Daoy (cell line): Measurements from ENCODE around the gene MRNIP. TPM values are rescaled to one million over a fixed set of nuclear protein-coding genes. Genes with fewer than 3 reads are reported as not detected.

ENCODE experiments used
- DNase-seq: peaks from one replicate; pipeline ENCODE4 v3.0.0-alpha.2; 2015; ENCODE audit warnings: low read depth
- total RNA-seq: library from RNA; depleted of rRNA; stranded (reverse); fragments of >200 nt; shearing (Covaris generic); gene quantifications from 2 replicates; pipeline ENCODE4 v1.2.3, GENCODE V29; 2014; rRNA removed

The MRNIP gene
- total RNA-seq = 9.2 and 11.1 TPM in 2 replicates

- DNase-seq = peak; percentile 98
Measured at GRCh38 chr5:179858586-179859427, at the start of gene MRNIP. MRNIP (minus strand) TSS chr5:179858817; CDS start chr5:179858796, 21 bp downstream.

- DNase-seq = peak; percentile 81
Measured at GRCh38 chr5:179907556-179908324, 49.1 kb upstream of the MRNIP start, which contains the start of gene TBC1D9B. TBC1D9B (minus strand) TSS chr5:179907897; CDS start chr5:179907821, 76 bp downstream.

- DNase-seq = peak; percentile 32
Measured at GRCh38 chr5:179906795-179907555, 48.4 kb upstream of the MRNIP start.

GRCh38 chr5:179906294-179906794 is 47.7 kb upstream of the MRNIP start:
- DNase-seq = no peak

- DNase-seq = no peak
Measured at GRCh38 chr5:179905161-179905560, 46.5 kb upstream of the MRNIP start.

- DNase-seq = no peak
Measured at GRCh38 chr5:179904463-179905160, 46.0 kb upstream of the MRNIP start.

- no peak for DNase-seq
Measured at GRCh38 chr5:179902763-179903158, 44.1 kb upstream of the MRNIP start.

GRCh38 chr5:179901915-179902762 is 43.5 kb upstream of the MRNIP start:
- DNase-seq = no peak

GRCh38 chr5:179901462-179901861 is 42.8 kb upstream of the MRNIP start:
- no peak for DNase-seq

- no peak for DNase-seq
Measured at GRCh38 chr5:179900711-179901110, 42.1 kb upstream of the MRNIP start.

GRCh38 chr5:179900206-179900605 is 41.6 kb upstream of the MRNIP start:
- DNase-seq = no peak

- DNase-seq = no peak
Measured at GRCh38 chr5:179895861-179896260, 37.2 kb upstream of the MRNIP start.

GRCh38 chr5:179893958-179894895 is 35.6 kb upstream of the MRNIP start:
- no peak for DNase-seq

GRCh38 chr5:179893076-179893957 is 34.7 kb upstream of the MRNIP start:
- no peak for DNase-seq

GRCh38 chr5:179892255-179892654 is 33.6 kb upstream of the MRNIP start:
- no peak for DNase-seq

- no peak for DNase-seq
Measured at GRCh38 chr5:179890751-179891682, 32.4 kb upstream of the MRNIP start.

- DNase-seq = no peak
Measured at GRCh38 chr5:179889885-179890284, 31.3 kb upstream of the MRNIP start.
